HG02870 (cell line): ENCODE measurements around the gene SMIM28.

Source experiments
- ATAC-seq: cut with Tn5 transposase; IDR thresholded peaks from one replicate; pipeline ENCODE4 v1.9.1; 2021; ENCODE audit warnings: mild to moderate bottlenecking, moderate library complexity; ENCODE audit not compliant: unreplicated experiment

Gene SMIM28

GRCh38 chr6:138427701-138428100 lies 50.0 kb downstream of the SMIM28 start:
- ATAC-seq, result no peak

- no peak for ATAC-seq
These were observed 51.4 kb downstream of the SMIM28 start for GRCh38 chr6:138428944-138429598.

DNA sequence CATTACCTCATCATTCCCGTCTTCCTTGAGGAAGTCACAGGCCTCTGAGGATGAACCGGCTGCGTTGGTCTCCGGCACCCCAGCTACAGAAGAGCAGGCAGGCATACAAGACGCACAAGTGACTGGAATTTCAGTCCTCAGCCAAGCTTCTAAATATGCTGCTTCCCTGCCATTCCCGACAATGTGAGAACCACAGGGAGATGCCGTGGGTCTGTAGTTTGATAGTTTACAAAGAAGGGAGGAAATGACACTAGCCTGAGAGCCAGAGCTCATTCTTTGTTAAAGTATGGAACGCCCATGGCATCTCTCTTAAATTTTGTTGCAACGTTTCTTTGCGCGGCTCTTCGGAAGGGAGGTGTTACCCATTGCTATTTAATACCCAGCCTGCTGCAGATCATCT lies 52.1 kb downstream of the SMIM28 start:
- no peak for ATAC-seq

- no peak for ATAC-seq
These were observed 52.8 kb downstream of the SMIM28 start for GRCh38 chr6:138430361-138431145.

GRCh38 chr6:138431256-138432062 lies 53.8 kb downstream of the SMIM28 start:
- ATAC-seq, result no peak

GRCh38 chr6:138432063-138432356 lies 54.3 kb downstream of the SMIM28 start:
- ATAC-seq, result no peak
